Keratinocyte (primary cell): ENCODE measurements around the gene NXPH3.

Source experiments
- CTCF ChIP-seq, 3 experiments: IDR thresholded peaks in 1 of 3; conservative IDR thresholded peaks in 1 of 3; optimal IDR thresholded peaks in 1 of 3; 2 replicates in 2 of 3; 3 replicates in 1 of 3; pipeline versions ENCODE3 to v1.5.1; 2011; ENCODE audit warnings: low read length in 3 of 3, mild to moderate bottlenecking in 3 of 3, moderate library complexity in 2 of 3, control low read depth in 1 of 3, inconsistent platforms in 1 of 3; ENCODE audit not compliant: insufficient read depth in 2 of 3; ENCODE audit errors: extremely low read depth in 1 of 3
- EZH2 ChIP-seq: IDR thresholded peaks from one replicate; pipeline ENCODE4 v1.6.1; 2012; ENCODE audit warnings: inconsistent platforms, mild to moderate bottlenecking, low read length, moderate library complexity

DNA sequence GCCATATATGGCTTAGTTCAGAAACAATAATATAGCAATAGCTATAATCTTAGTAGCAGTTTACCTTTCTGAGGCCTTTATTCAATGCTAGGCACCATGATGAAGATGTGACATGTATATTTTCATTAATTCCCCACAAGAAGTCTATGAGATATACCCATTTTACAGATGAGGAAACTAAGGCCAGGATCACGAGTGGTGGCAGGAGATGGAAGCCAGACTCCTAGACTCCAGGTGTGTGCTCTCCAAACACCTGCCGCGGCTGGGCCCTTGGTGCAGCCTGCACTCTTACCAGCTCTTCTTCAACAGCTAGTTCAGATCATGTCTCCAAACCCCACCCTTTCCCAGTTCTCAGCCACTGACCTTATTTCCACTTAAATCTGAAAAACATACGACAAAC, 15.2 kb downstream of the NXPH3 start:
- no peak for TF ChIP-seq CTCF (optimal IDR thresholded peaks at IDR 0.05 in 1 of 3, IDR thresholded peaks at IDR 0.05 in 1 of 3, conservative IDR thresholded peaks at IDR 0.05 in 1 of 3; ENCODE audit: extremely low read depth in 1 of 3, insufficient read depth in 2 of 3, low read length in 3 of 3)
- TF ChIP-seq EZH2 = no peak
